Cardiac muscle cell (in vitro differentiated cells and primary cell): ENCODE data around the gene TIFAB. TPM values are rescaled to one million over a fixed set of nuclear protein-coding genes. Genes with fewer than 3 reads are reported as not detected.

ENCODE experiments used
- DNase-seq, 2 donors: peaks; one replicate each; pipeline versions ENCODE4 v3.0.0 to v3.0.0-alpha.2; 2010 to 2017; ENCODE audit warnings: low read depth in 1 of 2, low spot score in 1 of 2
- H3K27ac ChIP-seq: fragments of 200-600 bp; sonication (generic); 2 replicates; pipeline ENCODE4 v1.5.1; 2016
- H3K27me3 ChIP-seq: fragments of 200-600 bp; sonication (generic); 2 replicates; pipeline ENCODE4 v1.6.0; 2016; ENCODE audit warnings: control low read depth
- H3K36me3 ChIP-seq: fragments of 200-600 bp; sonication (generic); 2 replicates; pipeline ENCODE4 v1.5.1; 2016; ENCODE audit warnings: control low read depth
- H3K4me1 ChIP-seq: fragments of 200-600 bp; sonication (generic); 2 replicates; pipeline ENCODE4 v1.8.1; 2017; ENCODE audit warnings: low read depth, mild to moderate bottlenecking, mixed run types
- H3K4me3 ChIP-seq: fragments of 200-600 bp; sonication (generic); 2 replicates; pipeline ENCODE4 v1.5.1; 2016; ENCODE audit warnings: mild to moderate bottlenecking
- H3K9me3 ChIP-seq: fragments of 200-600 bp; sonication (generic); 2 replicates; pipeline ENCODE4 v1.5.1; 2017; ENCODE audit warnings: low read depth, mild to moderate bottlenecking, control low read depth
- CTCF ChIP-seq: IDR thresholded peaks from 2 replicates; pipeline ENCODE4 v1.5.1; 2012; ENCODE audit warnings: low read depth, mild to moderate bottlenecking, low read length
- polyA plus RNA-seq: library from polyadenylated mRNA; unstranded; fragments of >200 nt; fragmentation: Nextera tagmentation; extraction: Ambion mirVana; gene quantifications from 2 replicates; pipeline ENCODE4 v1.2.1, GENCODE V29; 2016
- total RNA-seq: library from RNA; depleted of rRNA; stranded (reverse); fragments of >200 nt; gene quantifications from 2 replicates; pipeline ENCODE4 v1.2.3, GENCODE V29; 2016

TIFAB gene
- total and polyA plus RNA-seq, 2 experiments from 2014 or later, result not detected

GRCh38 chr5:135471726-135472125, 19.6 kb upstream of the TIFAB start:
- Histone ChIP-seq H3K4me3 (no peak overlapping the region), H3K36me3 (no peaks in the 10 kb centered on the region), H3K9me3 (no peaks in the 10 kb centered on the region), H3K4me1 (peaks cover 2% of the 10 kb centered on the region), H3K27me3 (peaks cover 99% of the 10 kb centered on the region), H3K27ac (no peak overlapping the region)
- TF ChIP-seq CTCF, result no peak
- no peak for DNase-seq

DNA sequence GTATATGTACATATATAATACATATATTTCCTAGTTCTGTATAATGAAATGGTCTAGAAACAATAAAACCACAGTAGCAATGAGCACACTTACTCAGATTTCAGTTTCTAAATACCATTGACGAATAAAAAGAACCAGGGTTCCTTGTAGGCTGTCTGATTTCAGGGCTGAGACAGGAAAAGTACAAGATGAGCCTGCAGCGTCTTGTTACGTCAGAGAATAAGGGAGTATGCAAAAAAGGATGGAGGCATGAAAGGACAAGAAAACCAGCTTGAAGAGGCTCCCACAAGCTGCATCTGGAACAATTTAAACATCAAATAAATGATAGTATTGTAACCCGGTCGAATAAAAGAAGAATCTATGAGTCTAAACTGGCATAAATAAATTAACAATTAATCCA, 17.8 kb upstream of the TIFAB start:
- DNase-seq, result no peak
- Histone ChIP-seq H3K36me3 (no peaks in the 10 kb centered on the region), H3K27me3 (peaks cover 100% of the 10 kb centered on the region), H3K4me3 (no peak overlapping the region), H3K27ac (no peak overlapping the region), H3K4me1 (peaks cover 5% of the 10 kb centered on the region), H3K9me3 (no peaks in the 10 kb centered on the region)
- TF ChIP-seq CTCF, result no peak

DNA sequence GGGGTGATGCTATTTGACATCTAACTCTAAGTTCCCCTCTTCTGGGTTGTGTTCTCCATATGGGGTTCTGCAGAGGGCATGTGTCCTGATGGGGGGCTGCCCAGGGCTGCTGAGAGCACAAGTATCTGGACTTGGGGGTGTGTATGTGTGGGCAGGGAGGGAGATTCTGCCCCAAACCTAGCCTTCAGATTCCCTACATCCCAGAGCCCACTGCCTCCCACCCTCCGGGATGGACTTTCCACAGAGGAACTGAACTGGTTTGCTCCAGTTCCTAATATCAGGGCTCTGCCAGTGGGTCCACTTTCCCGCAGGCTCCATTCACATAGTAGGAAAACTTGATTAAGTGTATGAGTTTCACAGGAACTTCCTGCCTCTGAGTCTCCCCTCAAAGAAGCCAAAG, 16.4 kb upstream of the TIFAB start:
- DNase-seq, result no peak
- TF ChIP-seq CTCF, result no peak
- Histone ChIP-seq H3K27ac (no peak overlapping the region), H3K4me1 (peaks cover 5% of the 10 kb centered on the region), H3K4me3 (no peak overlapping the region), H3K27me3 (peaks cover 100% of the 10 kb centered on the region), H3K36me3 (no peaks in the 10 kb centered on the region), H3K9me3 (no peaks in the 10 kb centered on the region)

DNA sequence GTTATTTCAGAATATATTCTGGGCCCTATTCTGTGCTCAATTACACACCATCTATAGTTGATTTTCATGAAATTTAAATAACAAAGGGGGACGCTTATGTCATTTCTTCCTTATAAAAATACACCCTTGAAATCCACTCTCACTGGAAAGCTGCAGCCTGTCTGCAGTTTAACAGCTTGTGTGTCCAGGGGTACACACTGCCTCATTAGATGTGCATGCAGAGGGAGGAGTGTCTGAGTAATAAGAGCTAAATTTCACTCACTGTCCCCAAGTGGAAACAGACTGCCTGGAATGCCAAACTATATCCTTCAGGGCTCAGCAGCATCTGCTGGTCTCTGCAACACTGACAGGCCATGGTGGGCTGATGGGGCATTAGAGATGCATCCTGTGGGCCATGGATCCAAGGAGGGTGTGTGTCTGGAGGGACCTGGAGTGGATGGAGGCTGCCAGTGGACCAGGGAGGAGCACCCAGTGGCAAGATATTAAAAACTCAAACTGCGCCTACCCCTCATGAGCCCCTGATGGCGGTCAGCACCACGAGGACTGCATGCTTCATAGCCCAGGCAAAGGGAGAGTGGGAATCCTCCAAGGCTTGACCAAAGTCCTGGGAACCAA, 15.8 kb upstream of the TIFAB start:
- no peak overlapping the region for H3K4me3 ChIP-seq
- peaks cover 5% of the 10 kb centered on the region for H3K4me1 ChIP-seq
- H3K9me3 ChIP-seq, result no peaks in the 10 kb centered on the region
- TF ChIP-seq CTCF, result no peak
- DNase-seq, result no peak
- H3K27ac ChIP-seq, result no peak overlapping the region
- no peaks in the 10 kb centered on the region for H3K36me3 ChIP-seq
- H3K27me3 ChIP-seq, result peaks cover 100% of the 10 kb centered on the region

DNA sequence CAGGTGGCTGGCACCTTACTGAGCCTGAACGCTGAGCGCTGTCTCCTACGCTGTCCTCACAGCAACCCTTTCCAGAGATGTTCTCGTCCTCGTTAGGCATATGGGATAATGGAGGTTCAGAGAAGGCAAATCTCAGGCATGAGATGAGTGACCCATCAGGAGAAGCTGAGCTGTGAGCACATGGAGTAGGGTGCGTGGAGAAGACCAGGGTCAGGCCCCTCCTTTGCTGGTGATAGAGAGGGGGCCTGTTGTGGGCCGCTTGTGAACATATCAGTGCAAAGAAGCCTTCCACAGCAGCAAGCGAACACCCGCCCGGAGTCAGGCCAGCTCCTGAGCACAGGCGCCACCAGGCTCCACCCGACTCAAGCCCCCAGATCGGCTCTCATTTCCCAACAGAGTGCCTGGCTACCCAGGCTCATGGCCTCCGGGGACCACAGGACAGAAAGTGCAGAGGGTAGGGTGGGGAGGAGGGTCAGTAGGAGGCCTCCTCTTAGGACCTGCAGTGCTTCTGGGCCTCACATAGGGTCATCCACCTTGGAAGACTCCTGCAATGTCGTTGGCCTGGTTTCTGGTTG, 15.0 kb upstream of the TIFAB start:
- peaks cover 5% of the 10 kb centered on the region for H3K4me1 ChIP-seq
- DNase-seq, result no peak
- H3K27ac ChIP-seq, result no peak overlapping the region
- no peak overlapping the region for H3K4me3 ChIP-seq
- H3K27me3 ChIP-seq, result peaks cover 97% of the 10 kb centered on the region
- TF ChIP-seq CTCF, result no peak
- H3K36me3 ChIP-seq, result no peaks in the 10 kb centered on the region
- H3K9me3 ChIP-seq, result no peaks in the 10 kb centered on the region
